GM10266 (cell line): ENCODE data around the gene ZNF581.

Experiments used
- DNase-seq: peaks from one replicate; pipeline ENCODE4 v3.0.0; 2012; ENCODE audit errors: extremely low spot score
- CTCF ChIP-seq: IDR thresholded peaks from 2 replicates; pipeline ENCODE4 v1.5.1; 2012; ENCODE audit warnings: mild to moderate bottlenecking, low read depth; ENCODE audit not compliant: control insufficient read depth, insufficient read depth; ENCODE audit errors: missing control alignments

ZNF581 gene

GRCh38 chr19:55625004-55625326, 18.5 kb upstream of the ZNF581 start:
- no peak for TF ChIP-seq CTCF
- DNase-seq, result no peak

- no peak for DNase-seq
- no peak for TF ChIP-seq CTCF
Measured at GRCh38 chr19:55626350-55626749, 17.1 kb upstream of the ZNF581 start.

- TF ChIP-seq CTCF, result peak; percentile 81
- DNase-seq, result peak; percentile 68
Measured at GRCh38 chr19:55632463-55632834, 11.0 kb upstream of the ZNF581 start.

- no peak for TF ChIP-seq CTCF
- DNase-seq, result no peak
Measured at GRCh38 chr19:55633861-55634260, 9.6 kb upstream of the ZNF581 start.

GRCh38 chr19:55635334-55635717, 8.1 kb upstream of the ZNF581 start:
- peak; percentile 4 for DNase-seq

GRCh38 chr19:55635856-55636440, 7.5 kb upstream of the ZNF581 start:
- TF ChIP-seq CTCF, result no peak
- no peak for DNase-seq

More at GRCh38 chr19:55635334-55635717, 8.1 kb upstream of the ZNF581 start:
- no peak for TF ChIP-seq CTCF

GRCh38 chr19:55636723-55637122, 6.7 kb upstream of the ZNF581 start:
- TF ChIP-seq CTCF, result no peak
- DNase-seq, result no peak
